Activated CD8-positive, alpha-beta memory T cell treated with anti-CD3 and anti-CD28 coated beads, Interleukin-2, amount 50 U/mL, for 48 hours (primary cell): Measurements from ENCODE around the gene DNAJC6.
"Not testable (repeated sequence)": the region's sequence is repeated elsewhere in the genome, so short reads cannot be mapped to it uniquely, and the experiment has no call there.

Source experiments
- DNase-seq: peaks from one replicate; pipeline ENCODE4 v3.0.0-alpha.2; 2020

Gene DNAJC6

DNA sequence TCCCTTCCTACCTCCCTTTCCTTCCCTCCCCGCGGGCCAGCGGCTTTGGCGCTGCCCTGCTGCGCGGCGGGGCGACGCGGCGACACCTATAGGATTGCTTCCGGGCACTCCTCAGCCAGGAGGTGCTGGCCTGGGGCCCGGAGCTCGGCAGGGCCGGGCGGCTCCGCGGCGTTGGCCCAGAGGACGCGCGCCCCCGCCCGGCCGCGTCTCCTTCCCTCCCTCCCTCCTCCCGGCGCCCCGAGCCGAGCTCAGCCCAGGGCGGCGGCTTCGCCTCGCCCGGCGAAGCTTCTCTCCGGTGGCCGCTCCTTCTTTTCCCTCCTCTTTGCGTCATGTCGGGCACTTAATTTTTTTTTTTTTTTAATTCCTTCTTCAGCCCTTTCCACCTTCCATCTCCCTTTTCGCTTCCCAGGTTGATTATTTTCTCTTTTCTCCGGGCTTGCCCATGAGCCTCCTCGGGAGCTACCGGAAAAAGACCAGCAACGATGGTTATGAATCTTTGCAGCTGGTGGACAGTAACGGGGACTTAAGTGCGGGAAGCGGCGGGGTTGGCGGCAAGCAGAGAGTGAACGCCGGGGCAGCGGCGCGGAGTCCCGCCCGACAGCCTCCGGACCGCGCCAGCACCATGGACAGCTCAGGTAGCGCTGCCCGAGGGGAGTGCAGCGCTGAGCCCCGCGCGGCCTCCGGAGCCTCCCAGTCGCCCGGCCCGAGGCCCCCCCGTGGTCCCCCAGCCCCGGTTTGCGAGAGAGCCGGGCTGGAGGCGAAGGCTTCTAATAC is at the start of gene DNAJC6:
Gene DNAJC6 (plus strand): TSS at position 240 of the 774 bp plus-strand sequence. CDS start 203 bp downstream, at position 443.
- peak; percentile 84 for DNase-seq

DNA sequence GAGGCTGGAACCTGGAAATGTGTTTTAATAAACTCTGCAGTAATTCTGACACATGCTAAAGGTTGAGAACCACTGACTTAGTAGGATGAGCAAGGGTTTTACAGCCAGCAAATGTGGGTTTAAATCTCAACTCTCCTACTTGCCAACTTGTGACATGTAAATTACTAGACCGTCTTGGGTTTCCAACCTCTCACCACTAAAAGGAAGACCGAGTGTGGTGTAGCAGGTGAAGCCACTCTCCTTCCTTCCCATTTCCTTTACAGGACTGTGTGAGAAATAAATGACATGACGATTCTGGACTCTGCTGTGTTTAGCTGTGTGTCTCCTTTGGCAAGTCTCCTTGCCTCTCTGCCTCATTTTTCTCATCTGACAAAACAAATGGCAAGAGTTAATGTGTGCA is 49.5 kb upstream of the DNAJC6 start:
- DNase-seq, result no peak

DNA sequence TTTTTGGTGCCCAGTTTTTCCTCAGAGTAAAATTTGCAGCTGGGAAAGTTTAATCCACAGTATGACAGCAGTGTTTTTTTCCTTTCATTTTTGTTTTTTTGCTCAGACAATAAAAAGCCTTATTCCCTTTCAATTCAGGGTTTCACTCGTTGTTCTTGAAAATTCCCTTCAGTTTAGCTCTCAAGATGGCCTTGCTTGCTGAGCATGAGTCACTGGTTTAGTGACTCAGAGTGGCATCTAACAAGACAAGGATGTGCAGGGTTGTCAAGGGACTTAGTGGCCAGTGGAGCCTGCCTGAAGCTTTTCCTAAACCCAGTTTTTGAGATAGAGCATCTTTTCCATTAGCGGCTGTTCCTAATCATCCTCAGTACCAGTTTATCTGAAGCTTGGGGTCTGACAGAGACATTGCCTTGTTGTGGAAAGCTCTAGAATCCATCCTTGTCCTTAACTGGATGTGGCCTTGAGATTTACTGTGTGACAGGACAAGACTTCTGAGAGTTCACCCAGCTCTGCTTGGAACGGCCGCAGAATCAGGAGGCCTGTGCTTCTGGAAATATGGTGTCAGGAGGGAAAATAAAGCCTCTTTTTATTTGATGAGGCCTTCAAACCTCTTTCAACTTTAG is 48.4 kb upstream of the DNAJC6 start:
- no peak for DNase-seq

DNA sequence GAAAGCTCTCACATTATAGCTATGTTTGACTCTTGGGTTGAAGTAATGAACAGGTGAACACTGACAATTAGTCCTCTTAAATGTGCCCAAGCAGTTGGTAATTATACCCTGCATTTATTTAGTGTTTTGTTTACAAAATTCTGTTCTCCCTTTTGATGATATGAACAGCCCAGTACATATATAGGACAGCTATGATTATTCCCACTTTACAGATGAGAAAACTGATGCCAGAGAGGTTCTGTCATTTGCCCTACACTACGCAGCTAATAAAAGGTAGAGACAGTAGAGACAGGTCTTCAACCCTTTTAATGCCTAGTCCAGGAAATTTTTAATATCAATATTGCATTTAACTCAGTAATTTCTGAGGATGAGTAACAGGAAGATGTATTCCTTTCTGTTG is 46.1 kb upstream of the DNAJC6 start:
- DNase-seq, result no peak

DNA sequence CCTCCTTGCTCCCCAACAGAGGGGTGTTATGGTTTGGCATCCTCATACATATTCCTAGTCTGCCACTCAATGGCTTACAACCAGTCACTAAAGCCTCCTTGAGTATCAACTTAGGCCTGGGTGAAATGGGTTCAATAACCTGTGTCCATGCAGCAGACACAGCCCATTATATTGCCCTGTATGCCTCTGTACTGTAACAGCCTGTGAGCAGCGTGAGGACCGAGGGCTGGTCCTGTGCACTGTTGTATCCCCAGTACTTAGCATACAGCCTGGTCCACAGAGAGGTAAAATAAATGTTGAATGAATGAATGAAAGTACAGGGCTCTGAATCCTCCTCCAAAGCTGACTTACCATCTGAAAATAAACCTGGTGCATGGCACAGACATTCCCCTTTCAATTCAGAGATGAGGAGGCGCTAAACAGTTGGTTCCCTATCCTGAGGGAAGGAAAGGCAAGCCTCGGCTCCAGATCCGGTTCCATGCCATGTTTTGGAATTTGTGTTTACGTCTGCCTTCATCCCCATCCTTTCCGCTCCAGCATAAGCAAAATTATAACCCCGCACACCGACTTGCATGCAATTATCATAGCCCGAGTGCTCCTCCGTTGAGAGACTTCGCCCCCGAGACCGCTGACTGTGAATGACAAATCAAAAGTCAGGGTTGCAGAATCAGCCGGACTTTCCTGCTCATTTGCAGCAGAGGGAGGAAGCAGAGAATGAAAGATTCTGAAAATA is 45.0 kb upstream of the DNAJC6 start:
- DNase-seq, result no peak

DNA sequence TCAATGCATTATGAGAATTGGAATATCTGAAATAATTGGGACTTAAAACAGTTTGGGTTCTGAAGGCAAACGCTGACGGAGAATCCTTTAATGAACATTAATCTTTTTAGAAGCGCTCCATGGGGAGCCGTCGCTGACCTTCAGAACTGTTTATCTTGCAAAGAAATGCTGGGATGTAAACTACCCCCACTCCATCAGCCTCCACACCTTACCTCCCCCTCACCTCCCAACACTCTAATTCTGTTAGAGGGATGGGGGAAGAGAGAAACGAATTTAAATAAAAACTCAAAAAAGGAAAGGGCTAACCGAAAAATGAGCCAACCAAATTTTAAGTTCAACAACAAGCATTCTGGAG is 44.1 kb upstream of the DNAJC6 start:
- DNase-seq, result no peak

DNA sequence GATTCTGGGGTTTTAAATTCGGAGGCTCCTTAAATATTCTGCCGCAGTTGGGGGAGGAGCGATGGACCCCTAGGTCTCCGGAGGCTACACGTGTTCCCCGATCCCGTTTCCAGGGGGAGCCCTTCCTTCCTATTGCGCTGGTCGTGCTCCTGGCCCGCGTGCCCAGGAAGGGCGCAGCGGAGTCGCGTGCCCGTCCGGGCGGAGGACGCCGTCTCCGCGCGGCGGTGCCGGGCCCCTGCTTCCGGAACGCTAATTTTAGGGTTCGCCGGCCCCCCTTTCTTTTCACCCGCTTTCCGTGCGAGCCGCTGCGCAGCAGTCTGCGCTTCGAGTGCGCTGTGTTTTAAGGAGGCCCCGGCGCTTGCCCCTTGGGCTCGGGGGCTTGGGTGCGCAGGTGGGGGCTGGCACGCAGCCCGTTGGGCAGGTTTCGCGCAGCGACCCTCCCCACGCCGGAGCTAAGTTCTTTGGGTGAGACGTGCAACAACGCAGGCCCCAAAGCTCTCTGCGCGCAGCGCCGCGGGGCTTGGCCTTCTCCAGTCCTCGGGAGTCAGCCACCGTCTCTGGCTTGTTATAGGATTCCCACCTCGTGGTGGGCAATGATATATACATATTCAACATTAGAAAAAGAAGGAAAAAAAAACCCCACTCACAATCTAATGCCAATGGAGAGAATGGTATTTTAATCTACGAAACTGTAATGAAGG is 43.5 kb upstream of the DNAJC6 start:
- peak; percentile 61 for DNase-seq

DNA sequence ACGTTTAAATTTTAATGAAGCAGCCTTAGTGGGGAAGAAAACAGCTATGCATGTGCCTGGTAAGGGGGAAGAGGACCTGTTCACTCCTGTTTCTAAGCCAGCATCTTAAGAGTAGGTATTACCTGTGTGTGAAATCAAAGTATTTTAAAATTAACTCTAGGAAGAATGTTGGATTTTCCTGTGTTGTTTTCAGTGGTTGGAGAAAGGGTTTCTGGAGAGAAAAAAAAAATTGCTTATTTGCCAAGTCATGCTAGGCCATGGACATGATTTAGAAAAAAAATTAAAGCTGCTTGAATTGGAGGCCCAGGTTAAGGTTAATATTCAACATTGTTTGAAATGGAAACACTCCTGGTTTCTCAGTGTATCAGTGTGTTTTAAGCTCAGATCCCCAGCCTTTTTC is 42.9 kb upstream of the DNAJC6 start:
- DNase-seq, result no peak

DNA sequence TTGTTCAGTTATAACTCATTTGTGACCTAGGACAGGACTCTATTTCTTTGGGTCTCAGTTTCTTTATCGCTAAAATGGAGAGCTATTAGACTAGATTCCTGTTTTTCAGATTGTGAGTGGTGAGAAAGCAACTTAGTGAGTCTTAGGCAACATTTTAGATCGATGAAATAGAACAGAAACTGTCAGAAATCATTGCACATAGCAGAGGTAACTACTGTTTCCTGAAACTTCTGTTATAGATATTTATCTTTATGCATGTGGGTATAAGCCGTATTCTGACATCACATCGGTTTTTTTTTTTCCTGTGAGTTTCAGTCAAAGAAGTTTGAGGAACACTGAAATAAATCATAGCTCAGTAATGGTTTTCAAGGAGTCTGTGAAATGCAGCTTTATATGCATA is 42.1 kb upstream of the DNAJC6 start:
- DNase-seq, result no peak

DNA sequence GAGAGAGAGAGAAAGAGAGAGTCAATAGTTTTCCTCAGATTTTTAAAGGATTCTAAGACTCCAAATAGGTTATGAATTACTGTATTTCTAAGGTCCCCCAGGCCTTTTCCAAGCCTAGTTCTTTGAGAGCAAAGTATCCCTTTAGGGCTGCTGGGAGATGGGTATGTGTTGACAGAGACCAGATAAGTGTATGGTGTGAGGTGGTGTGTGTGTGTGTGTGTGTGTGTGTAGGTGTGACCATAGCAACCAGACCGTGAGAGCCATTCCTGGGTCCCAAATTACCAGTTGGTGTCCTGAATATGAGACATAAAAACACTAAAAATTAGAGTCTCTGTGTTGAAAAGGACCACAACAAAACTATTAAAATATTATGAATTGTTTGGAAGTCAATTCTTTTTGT is 41.7 kb upstream of the DNAJC6 start:
- DNase-seq, result no peak

DNA sequence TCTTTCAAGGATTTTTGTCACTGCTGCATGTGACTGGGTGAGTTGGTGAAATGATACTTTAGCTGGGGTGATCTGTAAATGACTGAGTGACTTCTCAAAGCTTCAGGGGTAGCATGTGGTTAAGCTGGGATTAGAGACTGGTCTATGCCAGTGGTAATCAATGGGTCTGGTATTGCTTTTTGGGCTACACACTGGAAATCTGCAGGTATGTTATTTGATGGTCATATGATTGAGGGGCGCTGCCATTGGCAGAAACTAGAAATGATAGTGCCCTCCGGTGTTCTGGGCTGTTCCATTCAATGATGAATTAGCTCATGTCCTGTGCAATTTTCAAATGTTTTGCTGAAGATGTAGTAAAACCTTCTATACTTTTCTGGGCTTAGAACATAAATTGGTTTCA is 39.7 kb upstream of the DNAJC6 start:
- DNase-seq, result no peak

DNA sequence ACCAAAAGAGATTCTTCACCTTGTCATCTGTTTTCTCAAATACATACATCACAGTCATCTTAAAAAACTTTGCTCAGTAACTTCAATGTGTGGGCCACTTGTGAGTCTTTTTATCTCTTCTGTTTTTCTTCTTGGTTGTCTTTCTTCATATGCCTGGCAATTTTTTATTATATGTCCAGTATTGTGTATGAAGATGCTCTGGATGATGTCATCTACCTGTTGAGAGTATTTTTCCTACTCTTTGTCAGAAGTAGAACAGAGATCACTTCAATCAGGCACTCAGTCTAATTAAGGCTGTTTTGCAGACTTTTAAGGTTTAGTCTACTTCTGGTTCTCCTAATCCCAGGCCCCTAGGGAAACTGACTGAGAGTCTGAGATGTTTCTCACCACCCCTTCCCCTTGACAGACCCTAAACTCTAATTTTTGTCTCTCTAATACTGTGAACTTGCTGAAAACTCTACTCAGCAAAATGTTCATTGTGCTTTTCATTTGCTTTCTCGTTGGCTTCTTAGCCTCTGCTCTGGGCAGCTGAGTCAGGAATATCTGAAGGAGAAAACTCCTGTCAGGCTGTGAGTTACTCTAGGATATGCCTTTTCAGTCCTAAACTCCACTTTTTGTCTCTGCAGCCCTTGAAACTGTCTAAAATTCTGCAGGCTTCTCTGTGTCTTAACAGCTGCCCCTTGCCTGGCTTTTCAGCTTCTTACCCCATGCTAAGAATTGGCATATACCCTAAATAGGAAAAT is 33.0 kb upstream of the DNAJC6 start:
- no peak for DNase-seq

DNA sequence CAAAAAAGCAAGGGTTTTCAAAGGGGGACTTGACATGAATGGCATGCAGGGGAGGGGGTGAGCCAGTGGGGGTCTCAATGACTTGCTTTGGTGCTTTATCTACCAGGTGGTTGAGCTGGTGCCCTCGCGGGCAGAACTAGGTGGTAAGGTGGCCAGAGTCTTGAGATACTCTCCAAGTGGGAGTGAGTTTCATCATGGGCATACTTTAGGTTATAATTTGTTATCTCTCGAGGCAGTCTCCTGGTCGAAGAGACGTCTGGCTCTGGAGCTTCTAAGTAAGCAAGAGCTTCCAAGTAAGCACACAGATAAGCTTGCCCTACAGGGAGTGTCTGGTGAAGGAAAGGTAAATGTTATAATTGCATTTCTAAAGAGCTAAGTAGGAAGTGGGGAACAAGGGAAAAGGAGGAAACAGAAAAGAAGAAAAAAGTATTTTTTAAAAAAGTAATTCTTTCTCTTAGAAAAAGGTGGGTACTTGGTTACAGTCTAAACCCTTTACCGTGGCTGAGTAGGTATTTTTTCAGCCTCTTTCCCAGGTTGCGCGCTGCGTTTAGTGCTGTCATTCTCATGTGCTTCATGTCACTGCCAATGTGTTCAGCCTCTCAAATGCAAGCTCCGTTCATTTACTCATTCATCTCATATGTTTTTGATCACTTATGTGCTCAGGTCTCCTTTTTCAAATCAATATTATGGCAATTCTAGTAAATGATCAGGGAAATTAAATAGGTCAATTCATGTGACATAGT is 31.6 kb upstream of the DNAJC6 start:
- DNase-seq, result no peak

DNA sequence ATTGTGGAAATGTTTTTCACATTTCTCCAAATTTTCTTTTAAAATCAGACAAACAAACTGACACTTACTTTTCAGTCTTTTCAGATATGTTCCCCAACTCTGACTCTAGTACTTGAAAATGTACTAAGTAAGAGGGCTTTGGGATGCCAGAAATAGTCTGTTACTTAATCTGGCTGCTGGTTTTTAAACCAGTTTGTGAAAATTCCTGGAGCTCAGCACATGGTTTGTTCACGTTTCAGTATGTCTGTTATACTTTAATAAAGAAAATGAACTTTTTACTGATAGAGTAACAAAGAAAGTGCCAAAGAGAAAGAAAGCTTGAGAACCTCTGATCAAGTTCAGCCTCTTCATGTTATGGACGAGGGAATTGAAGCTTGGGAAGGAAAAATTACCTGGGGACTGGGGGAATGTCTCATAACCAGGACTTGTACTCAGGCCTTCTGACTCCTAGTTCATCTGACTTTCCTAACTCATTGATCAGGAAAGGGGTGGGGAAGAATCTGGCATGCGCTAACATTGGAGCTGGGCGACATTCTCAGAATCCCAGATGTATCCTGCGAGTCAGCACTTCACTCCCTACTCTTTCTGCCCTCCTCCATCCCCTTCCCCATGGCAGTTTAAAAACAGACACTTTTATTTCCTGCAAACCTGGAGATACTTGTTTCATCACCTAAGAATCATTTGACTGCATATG is 30.8 kb upstream of the DNAJC6 start:
- DNase-seq, result no peak

DNA sequence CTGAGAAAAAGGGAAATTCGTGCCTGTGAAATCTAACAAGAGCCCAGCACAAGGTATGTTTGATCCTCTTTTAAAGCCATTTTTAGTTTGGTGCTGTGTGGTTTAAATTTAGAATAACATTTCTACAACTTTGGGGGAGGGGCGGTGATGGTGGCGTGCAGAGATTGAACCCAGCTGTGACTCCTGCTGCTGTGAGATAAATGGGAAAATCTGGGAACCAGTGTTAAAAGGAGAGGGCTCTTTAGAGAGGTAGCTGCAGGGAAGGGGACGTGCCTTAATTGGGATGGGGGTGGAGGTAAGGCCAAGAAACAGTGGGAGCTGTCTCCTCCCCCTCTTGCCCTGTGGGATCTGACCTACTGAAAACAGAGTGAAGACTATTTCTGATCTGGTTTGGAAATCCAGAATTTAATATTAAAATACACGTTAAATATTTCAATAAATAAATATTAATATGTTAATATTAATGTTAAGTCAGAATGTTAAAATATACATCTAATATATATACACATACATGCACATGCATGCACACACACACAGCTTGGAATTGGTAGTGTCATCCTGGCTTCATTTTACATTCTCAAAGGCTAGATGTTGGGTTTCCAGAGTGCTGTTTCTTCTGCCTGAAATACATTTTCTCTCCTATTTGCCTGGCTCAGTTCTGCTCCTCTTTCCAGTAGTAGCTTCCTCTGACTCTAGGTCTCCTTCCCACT is 30.1 kb upstream of the DNAJC6 start:
- no peak for DNase-seq

DNA sequence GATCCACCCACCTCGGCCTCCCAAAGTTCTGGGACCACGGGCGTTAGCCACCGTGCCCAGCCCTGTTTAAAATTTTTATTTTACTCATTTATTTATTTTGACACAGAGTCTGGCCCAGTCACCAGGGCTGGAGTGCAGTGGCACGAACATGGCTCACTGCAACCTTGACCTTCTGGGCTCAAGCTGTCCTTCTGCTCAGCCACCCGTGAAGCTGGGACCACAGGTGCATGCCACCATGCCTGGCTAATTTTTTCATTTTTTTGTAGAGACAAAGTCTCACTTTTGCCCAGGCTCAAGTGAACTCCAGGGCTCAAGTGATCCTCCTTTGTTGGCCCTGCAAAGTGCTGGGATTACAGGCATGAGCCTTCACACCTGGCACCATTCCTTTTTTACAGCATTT is 27.5 kb upstream of the DNAJC6 start:
- DNase-seq, result no peak

DNA sequence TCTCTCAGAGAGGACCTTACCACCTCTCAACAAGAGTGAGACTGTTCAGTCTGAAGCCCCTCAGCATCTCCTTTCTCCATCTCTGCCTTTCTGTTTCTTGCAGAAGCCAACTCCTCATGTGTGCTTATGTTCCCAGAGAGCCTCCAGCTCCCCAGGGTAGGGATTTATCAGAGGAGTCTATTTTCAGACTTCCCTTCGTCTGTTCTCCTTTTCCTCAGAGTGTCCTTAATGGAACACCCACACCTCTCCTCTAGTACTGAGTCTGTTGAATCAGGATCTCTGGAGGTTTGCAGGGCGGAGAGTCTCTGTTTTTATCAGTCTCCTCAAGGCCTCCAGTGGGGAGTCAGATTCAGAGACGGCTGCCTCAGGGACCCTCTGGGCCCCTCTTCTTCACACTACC is 25.1 kb upstream of the DNAJC6 start:
- no peak for DNase-seq

DNA sequence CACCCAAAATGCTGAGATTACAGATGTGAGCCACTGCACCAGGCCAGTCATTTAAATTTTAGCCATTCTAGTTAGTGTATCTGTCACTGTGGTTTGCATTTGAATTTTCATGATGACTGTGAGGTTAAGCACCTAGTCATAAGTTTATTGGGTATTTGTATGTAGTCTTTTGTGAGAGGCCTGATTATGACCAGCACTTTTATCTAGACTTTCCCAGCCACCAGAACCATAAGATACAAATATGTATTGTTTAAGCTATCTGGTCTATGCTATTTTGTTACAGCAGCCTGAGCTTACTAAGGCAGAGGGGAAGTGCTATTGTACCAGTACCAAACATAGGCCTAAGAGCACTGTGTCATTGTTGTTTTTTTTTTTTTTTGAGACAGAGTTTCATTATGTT is 19.9 kb upstream of the DNAJC6 start:
- DNase-seq, result no peak

DNA sequence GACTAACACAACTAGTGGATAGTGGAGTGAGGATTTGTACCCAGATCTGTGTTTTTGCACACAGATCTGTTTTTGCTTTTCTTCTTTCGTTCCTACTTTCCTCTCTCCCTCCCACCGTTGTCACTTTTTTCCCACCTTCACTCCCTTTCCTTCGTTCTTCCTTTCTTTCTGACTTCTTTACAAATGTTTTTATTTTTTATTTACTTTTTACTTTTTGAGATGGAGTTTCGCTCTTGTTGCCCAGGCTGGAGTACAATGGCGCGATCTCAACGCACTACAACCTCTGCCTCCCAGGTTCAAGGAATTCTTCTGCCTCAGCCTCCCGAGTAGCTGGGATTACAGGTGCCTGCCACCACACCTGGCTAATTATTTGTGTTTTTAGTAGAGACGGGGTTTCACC is 17.5 kb upstream of the DNAJC6 start:
- DNase-seq, result not testable (repeated sequence)

DNA sequence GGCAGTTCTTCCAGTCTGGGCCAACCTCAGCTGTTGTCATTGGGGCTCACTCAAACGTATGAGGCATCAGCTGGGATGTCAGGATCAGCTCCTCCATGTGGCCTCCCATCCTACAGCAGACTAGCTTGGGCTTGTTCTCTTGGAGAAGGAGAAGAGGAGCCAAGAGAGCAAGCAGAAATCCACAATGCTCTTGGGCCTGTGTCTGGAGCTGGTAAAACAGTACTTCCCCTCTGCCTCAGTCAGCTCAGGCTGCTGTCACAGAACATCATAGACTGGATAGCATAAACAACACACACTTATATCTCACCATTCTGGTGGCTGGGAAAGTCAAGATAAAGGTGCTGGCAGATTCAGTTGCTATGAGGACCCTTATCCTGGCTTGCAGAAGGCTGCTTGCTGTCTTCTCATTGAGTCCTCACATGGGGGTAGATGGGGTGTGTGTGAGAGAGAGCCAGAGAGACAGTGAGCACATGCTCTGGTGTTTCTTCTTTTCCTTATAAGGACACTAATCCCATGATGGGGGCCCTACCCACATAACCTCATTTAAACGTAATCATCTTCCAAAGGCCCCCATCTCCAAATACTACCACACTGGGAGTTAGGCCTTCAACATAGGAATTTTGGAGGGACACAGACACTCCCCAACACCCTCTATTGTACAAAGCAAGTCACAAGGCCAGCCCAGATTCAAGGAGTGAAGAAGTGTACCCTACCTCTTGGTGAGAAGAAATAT is 16.3 kb upstream of the DNAJC6 start:
- no peak for DNase-seq
